ENCODE results near the gene KCTD3. TPM values are rescaled to one million over a fixed set of nuclear protein-coding genes. Genes with fewer than 3 reads are reported as not detected.

The KCTD3 gene
- total RNA-seq, result 1 to 10 TPM; 6.8 to 7.1 TPM

GRCh38 chr1:215566556-215567490 is at the start of gene KCTD3:
Gene KCTD3, plus strand, starts transcription at chr1:215567304. Its CDS starts 382 bp downstream, at chr1:215567686.

